HS-27A (cell line): ENCODE data around the gene DCK.

Source experiments
- DNase-seq: peaks from one replicate; pipeline ENCODE4 v3.0.0-alpha.2; 2012; ENCODE audit warnings: low read depth, missing footprints

DCK gene

DNA sequence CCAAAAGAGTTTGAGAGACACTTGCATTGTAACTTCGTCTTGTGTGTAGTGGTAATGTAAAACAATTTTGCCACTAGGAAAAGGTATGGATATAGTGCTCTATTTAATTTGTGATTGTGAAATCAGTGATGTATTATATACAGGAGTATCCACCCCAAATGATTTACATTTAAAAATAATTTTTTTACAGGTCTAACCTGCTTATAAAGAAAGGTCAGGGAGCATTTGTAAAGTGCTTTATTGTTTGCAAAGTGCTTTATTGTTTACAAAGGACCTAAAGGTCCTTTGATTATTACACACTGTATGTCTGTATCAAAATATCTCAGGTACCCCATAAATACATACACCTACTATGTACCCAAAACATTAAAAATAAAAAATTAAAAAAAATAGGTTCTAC, 70.3 kb downstream of the DCK start:
- DNase-seq: no peak

DNA sequence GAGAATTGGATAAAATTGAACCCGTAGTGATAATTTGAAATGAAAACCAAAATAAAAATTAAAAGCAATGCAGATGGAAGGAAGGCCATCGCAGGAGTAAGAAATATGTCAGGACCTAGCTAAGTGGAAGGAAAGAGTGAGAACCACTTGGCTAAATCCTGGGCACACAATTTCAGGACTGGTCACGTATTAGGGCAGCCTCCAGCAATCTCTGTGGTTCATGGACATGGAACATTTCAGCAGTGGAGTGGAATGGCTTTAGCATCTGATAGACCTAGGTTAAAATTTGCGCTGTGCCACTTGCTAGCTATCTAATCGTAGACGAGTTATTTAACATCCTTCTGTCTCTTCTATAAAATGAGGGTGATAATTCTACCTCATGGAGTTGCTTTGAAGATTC, 71.1 kb downstream of the DCK start:
- DNase-seq: no peak

DNA sequence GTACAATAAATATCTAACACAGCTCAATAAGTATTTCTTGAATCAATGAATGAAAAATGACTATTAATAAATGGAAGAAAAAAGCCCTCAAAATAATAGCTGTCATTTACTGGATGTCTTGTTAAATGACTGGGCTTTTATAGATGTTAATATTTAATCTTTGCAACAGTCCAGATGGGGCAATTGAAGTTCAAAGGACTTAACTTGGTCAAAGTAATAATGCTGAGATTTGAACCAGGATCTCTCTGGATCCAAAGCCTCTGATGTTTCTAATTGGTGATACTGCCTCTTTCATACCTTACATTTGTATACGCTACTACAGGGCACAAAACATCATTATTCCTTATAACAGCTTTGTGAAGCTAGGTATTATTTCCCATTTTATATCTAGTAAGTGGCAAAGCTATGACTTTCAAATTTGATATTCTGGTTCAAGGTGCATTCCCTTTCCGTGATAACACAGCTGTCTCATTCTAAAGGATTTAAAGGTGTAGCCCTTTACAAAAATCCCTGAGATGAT, 72.6 kb downstream of the DCK start:
- DNase-seq: no peak

DNA sequence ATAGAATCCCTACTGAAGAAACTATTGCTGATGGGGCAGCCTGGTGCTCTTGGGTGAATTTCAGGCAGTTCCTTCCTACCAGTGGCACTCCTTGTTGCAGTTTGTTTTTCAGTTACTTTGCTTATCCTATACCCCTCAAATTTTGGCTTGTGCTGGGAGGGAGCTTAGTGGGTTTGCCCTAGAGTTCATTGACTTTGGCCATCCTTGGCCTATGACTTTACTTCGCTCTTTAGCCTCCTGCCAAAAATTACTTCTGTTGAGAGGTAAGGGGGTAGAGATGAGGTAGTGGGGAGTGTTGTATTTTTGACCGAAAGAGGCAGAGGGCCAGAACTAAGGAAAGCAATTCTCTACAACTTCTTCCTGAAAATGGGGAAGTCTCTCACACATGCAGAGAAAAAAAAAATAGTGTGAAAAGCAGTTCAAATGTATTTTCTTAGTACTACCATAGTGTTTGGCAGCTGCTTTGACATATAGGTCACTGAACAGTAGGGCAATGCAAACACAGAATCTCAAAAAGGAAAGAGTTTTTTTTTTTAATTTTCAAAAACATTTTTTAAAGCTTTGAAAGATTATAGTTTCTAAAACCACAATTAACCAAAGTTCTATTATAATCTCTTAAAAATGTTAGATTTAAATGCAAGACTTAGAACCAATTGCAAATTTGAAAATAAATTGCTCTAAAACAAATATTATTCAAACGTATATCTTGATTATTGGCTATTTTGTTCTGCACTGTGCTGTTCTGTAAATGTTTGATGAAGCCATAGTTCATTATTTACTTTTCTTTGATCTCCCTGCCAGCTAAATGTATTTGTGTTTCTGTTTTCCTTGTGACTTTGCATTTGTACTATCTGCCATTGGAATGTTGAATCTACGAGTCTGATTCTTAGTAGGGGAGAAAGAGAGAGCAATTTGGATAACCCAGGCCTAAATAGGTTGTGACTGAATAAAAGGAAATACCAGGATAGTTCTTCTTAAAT, 73.6 kb downstream of the DCK start:
- no peak for DNase-seq

DNA sequence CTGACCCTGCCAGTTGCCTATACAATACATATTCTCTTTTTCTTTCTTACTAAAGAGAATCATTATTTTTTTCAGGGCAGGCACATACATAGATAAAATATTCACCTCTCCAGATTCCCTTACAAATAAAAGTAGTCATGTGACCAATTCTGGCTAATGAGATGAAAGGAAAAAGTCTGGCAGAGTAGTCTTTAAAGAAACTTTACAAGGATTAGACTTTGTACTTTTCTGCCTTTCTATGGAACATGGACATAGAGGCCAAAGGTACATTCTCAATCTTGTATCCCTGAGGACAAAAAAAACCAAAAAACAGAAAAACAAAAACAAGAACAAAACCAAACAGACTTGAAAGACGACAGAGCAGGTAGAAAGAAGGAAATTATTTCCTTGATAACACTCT, 75.6 kb downstream of the DCK start:
- no peak for DNase-seq

DNA sequence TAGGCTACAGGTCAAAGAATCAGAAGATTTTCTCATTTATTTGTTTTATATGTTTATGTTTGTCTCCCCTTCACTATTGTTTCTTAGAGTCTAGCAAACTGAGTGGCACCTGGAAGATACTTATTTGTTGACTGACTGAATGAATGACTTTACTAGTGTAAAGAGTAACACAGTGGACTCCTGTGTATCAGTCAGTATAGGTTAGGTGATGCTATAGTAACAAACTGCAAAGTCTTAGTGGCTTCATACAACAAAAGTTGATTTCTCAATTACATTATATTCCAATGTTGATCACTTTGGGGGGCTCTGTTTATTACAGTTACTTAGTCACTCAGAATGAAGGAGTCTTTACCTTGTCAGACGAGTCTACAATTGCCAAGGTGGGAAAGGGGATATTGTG, 76.6 kb downstream of the DCK start:
- no peak for DNase-seq

DNA sequence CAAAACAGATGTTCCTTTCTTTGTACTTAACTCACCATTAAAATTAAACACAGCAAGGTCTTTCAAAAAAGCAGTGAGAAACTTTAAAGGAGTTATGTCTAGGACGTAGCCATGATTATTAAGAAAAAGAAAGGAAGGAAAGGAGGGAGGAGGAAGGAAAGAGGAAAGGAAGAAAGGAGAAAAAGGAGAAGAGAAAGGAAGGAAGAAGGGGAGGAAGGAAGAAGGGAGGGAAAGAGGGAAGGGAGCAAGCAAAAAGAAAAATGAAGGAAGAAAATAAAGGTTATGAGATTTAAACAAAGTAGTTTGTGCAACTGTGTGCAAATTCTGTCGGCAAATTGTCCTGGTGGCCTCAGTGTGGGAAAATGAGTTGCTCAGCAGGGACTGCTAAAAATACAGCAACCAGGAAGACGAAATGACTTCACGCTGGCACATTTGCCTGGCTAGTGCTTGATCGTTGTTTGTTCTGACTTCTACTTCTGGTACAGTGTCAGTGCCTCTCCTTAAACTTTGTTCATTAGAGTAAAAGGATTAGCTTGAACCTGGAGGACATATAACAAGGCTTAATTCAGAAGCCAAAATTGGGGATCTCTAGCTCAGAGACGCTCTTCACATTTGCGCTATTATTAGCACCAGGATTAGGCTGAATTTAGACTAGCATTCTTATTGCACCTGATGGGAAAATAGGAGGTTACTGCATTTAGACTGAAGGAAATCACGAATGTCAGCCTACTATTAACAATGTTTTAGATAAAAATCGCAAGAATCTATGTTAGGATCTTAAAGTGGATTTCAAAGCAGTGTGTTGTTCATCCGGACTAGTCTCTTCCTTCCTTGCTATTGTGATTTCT, 81.2 kb downstream of the DCK start:
- no peak for DNase-seq
